Umbilical cord (tissue), 2 donors: ENCODE data around the gene CEP192. TPM values are rescaled to one million over a fixed set of nuclear protein-coding genes. Genes with fewer than 3 reads are reported as not detected.
"Not testable (repeated sequence)": the region's sequence is repeated elsewhere in the genome, so short reads cannot be mapped to it uniquely, and the experiment has no call there.

ENCODE experiments used
- DNase-seq: peaks from one replicate; pipeline ENCODE4 v3.0.0-alpha.2; 2015; ENCODE audit warnings: low spot score
- total RNA-seq: library from RNA; depleted of rRNA; stranded (reverse); fragments of >200 nt; gene quantifications from one replicate; pipeline ENCODE4 v1.2.3, GENCODE V29; 2014; ENCODE audit warnings: low replicate concordance; ENCODE audit not compliant: insufficient read depth

CEP192 gene
- total RNA-seq: 43.6 TPM

DNA sequence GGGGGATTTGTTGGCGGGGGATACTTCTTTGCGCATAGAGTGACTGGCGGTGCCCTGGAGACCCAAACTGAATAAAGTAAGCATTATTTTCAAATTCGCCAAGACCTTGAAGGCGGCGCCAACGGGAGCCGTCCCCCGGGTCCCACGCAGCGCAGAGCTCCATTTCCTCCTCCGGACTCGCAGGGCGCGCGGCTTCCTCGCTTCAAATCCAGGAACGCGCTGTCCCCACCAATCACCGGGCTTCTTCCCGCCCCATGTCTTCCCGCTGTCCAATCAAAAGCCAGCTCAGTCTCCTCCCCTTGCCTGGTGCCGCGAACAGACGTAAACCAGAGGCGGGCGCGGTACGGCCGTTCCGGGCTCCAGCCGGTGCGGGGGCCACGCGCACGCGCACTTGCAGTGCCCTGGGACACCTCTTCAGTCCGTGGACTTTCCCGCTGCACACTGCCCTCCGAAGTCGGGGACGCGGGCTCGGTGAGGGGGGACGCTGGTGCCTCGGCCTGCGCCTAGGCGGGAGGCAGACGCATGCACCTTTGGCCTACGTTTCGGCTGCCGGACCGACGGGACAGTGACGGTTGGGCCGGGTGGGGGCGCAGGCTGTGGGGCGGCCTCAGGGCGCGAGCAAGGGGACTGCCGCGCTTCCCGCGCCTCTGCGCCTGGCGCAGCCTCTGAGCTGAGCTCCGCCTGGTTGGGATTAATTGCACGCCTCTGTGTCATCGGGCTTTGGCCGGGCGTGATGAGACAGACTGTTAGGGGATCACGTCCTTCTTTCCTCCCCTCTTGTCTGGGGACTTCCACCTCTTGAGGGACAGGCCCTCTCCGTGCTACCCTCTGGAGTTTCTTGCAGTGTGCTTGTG, at the start of gene CEP192:
CEP192 (plus strand) TSS at position 396 of the 854 bp plus-strand sequence. CDS start 8,063 bp downstream, outside the sequence.
- DNase-seq: peak; percentile 99

GRCh38 chr18:12943215-12943614, 47.9 kb upstream of the CEP192 start:
- no peak for DNase-seq

- no peak for DNase-seq
Observed at GRCh38 chr18:12944709-12945108, 46.5 kb upstream of the CEP192 start.

DNA sequence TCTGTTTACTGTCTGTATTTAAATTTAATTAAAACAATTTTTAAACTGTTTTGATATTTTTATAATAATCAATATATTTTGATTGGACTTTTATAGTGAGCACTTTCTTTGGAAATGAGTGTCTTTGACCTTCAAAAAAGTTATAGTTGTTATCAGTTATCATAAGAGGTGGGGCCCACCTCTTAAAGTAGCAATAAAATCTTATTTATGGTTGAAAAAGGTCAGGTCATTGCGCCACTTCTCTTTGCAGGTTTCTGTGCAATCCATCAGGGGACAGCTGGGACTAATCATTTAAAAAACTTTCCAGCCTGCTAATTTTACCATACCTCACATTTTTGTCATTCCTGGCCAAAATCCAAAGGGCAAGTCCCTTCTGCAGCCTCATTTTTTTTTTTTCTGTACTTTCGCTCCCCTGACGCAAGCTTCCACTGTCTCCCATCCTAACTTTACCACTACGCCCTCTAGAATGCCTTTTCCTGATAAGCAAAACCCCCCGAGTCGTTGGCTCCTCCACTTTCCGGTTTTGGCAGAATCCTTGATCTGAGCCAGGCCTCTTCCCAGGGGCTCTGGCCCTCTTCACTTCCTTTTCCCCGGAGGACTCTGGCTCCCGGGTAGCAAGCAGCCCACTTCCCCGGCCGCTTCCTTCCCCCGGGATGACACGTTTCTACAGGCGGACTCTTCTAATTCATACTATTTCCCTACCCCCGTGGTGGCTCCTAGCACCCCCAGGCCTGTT, 44.4 kb upstream of the CEP192 start:
- DNase-seq: peak; percentile 74

GRCh38 chr18:12947285-12948049, 43.7 kb upstream of the CEP192 start, which contains the start of gene SEH1L:
Gene SEH1L (plus strand): TSS chr18:12948011. CDS start chr18:12948122, 111 bp downstream.
- peak; percentile 99 for DNase-seq

GRCh38 chr18:12948050-12948804, 42.9 kb upstream of the CEP192 start:
- peak; percentile 98 for DNase-seq

- DNase-seq: no peak
Observed at GRCh38 chr18:12958478-12958877, 32.7 kb upstream of the CEP192 start.

GRCh38 chr18:12960395-12960794, 30.8 kb upstream of the CEP192 start:
- no peak for DNase-seq

GRCh38 chr18:12960853-12961397, 30.2 kb upstream of the CEP192 start:
- DNase-seq: peak; percentile 36

- DNase-seq: no peak
Observed at GRCh38 chr18:12963069-12963468, 28.1 kb upstream of the CEP192 start.

DNA sequence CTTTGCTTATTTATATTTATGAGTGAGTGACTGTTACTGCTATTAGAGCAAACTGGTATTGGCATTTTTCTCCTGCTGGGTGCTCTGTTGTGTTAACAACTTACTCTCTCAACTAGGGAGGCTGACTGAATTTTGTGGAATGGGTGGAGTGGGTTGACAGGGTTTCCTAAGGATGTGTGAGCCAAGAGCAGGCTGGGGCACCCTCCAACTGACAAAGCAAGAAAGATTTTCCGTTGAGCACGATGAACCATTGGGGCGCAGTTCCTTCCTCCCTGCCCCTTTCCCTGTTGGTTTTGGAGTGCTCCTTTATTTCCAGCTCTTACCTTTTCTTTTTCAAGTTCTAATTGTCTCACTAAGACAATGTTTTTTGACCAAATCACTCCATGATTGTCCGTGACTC, 23.0 kb upstream of the CEP192 start:
- no peak for DNase-seq

DNA sequence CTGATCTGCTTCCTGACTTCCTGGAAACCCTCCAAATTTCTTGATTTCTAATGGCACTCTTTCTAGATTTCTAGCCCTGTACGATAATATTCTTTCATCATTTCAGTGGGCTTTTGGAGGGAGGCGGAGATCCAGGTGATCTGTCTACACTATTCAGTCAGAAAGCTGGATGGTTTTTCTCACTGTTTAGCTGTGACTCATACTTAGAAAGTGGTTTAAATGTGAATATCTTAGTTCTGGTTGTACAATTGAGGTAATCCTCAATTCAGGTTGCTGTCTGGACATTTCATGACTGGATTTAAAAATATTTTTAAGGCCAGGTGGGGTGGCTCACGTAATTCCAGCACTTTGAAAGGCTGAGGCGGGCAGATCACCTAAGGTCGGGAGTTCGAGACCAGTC, 22.5 kb upstream of the CEP192 start:
- DNase-seq: no peak

- no peak for DNase-seq
Observed at GRCh38 chr18:12973562-12974213, 17.5 kb upstream of the CEP192 start.

DNA sequence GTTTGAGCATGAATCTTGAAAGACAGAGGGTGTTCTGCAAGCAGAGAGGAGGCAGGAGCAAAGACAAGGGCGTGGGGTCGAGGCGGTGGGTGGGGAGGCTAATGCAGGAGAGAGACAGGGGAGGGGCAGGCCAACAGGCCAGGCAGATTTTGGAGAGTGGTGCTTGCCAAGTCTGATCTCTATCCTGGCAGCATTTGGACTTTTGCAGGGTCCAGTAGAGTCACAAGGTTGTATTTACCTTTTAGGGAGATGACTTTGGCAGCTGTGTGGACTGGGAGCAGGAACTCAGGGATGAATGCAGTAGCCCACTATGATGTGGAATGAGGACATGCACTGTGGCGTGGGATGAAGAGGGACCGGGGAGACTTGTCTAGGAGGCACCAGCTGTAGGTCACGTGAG, 15.7 kb upstream of the CEP192 start:
- no peak for DNase-seq

- DNase-seq: no peak
Observed at GRCh38 chr18:12976305-12976704, 14.9 kb upstream of the CEP192 start.

DNA sequence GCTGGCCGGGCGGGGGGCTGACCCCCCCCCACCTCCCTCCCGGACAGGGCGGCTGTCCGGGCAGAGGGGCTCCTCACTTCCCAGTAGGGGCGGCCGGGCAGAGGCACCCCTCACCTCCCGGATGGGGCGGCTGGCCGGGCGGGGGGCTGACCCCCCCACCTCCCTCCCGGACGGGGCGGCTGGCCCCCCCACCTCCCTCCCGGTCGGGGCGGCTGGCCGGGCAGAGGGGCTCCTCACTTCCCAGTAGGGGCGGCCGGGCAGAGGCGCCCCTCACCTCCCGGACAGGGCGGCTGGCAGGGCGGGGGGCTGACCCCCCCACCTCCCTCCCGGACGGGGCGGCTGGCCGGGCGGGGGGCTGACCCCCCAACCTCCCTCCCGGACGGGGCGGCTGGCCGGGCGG, 11.1 kb upstream of the CEP192 start:
- not testable (repeated sequence) for DNase-seq

DNA sequence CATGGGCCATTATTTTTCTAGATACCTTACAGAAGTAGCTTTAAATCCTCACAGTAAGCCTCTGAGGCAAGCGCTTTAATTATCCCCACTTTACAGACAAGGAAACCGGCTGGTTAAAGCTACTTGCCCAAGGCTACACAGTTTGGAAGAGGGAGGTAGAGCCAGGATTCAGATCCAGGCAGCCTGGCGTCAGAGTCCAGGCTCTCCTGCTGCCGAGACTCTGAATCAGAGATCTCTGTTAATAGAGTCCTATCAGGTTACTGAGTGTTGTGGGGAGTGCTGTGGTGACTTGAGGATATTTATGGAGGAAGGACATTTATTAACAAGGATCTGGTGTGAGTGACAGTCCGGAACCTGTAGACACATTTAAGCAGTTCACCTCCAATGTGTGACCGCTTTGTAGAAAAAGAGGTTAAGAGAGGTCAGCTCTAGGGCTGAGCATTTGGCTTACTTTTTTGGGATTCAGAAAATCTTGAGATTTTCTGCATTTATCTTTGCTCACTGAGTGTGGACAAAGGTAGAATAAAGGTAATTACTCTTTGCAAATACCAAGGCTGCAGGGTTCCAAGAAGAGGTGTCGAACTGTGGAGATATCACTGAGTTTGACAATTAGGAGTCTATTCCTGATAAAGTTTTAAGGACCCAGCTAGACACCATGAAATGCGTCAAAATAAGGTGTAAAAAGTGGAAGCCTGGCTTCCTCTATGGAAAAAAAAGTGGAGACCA, 1.6 kb upstream of the CEP192 start:
- no peak for DNase-seq

GRCh38 chr18:12990123-12990475, 1.1 kb upstream of the CEP192 start:
- DNase-seq: no peak

DNA sequence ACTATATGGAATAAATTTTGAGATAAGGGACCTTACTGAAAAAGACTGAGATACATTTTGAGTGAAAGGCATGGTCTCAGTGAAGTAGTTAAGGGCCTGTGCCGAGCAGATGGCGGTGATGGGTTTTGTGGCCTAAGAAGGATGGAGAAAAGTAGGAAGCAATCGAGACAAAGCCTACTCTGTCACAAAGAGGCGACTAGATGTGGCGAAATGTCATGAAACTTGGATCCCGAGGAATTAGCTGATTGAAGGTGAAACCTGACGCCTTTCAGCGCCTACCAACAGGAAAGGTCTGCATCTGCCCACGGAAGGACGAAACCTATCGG, 558 bp upstream of the CEP192 start:
- DNase-seq: no peak

DNA sequence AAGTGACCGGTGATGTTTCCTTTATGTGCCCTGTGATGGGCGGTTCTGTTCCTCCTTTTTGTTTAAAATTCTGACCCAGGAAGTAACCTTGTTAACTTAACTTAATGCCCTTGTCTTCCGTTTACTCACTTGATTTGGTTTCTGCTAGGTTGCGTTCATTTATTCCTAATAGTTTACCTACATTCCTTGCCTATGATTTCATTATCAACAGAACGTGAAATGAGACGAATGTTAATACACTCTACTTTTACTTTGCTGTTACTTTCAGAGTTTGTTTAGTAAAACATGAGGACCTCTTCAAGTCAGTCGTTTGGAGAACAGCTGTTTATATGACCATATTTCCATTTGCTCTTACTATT, 638 bp downstream of the CEP192 start:
- no peak for DNase-seq
